IMR-90 (cell line): ENCODE data around the gene NECTIN2.

ENCODE experiments used
- CEBPB ChIP-seq: IDR thresholded peaks from 2 replicates; pipeline ENCODE4 v1.6.1; 2012; ENCODE audit warnings: low read depth, low read length, improper control_type of control experiment
- FOS ChIP-seq: fragments of 150-350 bp; IDR thresholded peaks from 2 replicates; pipeline ENCODE4 v1.6.1; 2016; ENCODE audit warnings: low read depth, low read length
- POLR2A ChIP-seq: IDR thresholded peaks from 2 replicates; pipeline ENCODE4 v1.6.1; 2012; ENCODE audit warnings: mild to moderate bottlenecking, low read depth, low read length
- RFX5 ChIP-seq: IDR thresholded peaks from 2 replicates; pipeline ENCODE4 v1.8.0; 2012; ENCODE audit warnings: low read depth, mild to moderate bottlenecking, low read length, moderate library complexity
- SMC3 ChIP-seq: fragments of 150-350 bp; IDR thresholded peaks from 2 replicates; pipeline ENCODE4 v1.6.1; 2016; ENCODE audit warnings: low read depth, mild to moderate bottlenecking, antibody characterized with exemption, low read length, moderate library complexity
- TF ChIP-seq, protein P1 (sequence below): conservative IDR thresholded peaks from 2 replicates; pipeline ENCODE4 v1.5.1; 2012; ENCODE audit warnings: mild to moderate bottlenecking, low read depth, low read length, improper control_type of control experiment

DNA sequence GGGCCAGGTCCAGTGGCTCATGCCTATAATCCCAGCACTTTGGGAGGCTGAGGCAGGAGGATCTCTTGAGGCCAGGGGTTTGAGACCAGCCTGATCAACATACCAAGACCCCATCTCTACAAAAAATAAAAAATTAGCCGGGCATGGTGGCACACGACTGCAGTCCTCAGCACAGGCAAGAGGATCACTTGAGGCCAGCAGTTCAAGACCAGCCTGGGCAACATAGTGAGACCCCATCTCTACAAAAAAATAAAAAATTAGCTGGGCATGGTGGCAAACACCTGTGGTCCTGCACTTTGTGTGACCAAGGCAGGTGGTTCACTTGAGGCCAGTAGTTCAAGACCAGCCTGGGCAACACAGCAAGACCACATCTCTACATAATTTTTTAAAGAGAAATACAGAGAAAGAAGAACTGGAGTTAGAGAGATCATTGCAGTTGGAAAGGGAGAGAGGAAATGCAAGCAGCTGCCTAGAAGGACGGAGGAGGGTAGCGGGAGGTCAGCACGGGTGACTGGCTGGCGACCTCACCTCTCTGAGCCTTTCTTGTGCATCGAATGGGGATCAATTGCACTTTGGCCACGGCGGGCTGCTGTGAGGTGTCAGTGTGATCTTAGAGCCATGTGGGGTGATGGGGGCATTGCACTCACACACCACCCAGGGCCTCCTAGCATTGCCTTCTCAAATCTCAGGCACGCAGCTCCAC lies 23.3 kb upstream of the NECTIN2 start:
- TF ChIP-seq, protein P1, sequence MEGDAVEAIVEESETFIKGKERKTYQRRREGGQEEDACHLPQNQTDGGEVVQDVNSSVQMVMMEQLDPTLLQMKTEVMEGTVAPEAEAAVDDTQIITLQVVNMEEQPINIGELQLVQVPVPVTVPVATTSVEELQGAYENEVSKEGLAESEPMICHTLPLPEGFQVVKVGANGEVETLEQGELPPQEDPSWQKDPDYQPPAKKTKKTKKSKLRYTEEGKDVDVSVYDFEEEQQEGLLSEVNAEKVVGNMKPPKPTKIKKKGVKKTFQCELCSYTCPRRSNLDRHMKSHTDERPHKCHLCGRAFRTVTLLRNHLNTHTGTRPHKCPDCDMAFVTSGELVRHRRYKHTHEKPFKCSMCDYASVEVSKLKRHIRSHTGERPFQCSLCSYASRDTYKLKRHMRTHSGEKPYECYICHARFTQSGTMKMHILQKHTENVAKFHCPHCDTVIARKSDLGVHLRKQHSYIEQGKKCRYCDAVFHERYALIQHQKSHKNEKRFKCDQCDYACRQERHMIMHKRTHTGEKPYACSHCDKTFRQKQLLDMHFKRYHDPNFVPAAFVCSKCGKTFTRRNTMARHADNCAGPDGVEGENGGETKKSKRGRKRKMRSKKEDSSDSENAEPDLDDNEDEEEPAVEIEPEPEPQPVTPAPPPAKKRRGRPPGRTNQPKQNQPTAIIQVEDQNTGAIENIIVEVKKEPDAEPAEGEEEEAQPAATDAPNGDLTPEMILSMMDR = no peak
- no peak for TF ChIP-seq POLR2A
- TF ChIP-seq FOS = no peak
- TF ChIP-seq CEBPB = no peak
- no peak for TF ChIP-seq SMC3
- no peak for TF ChIP-seq RFX5
